ENCODE data around the gene NPFFR1.

Gene NPFFR1

DNA sequence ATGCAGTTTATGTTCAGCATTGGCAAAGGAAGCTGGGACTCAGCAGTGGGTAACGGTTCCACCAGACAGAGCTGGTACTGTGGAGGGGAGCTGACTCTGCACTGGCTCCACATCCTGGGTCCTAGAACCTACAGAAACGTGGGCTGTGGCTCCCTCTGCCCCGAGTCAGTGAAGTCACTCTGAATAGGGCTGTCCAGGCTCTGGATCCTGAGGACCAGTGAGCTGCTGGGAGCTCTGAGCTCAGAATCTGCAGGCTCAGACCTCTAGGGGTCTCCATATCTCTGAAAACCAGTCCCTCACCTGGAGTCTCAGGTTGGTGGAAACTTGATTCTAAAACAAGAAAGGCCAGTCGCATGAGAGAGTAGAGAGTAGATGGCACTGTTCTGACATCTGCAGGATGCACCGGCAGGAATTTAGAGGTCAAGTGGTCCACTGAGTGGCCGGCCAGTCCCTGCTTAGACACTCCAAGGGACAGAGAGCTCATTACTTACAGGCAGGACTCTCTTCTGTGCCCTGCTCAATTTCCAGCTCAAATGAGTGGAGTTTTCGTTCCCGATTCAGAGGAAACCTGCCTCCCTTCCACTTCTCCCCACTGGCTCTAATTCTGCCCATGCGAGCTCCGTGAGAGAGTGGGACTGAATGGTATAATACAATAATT, 18.6 kb downstream of the NPFFR1 start:
- CTCF ChIA-PET: interaction anchor here (0.5 to 4.2 kb wide), 32 partner anchors 8 to 1031 kb away, joined by 3 to 29 read pairs (median 4); no protein-coding TSS in a partner anchor
- POLR2A ChIA-PET: interaction anchor here (0.5 to 1.1 kb wide), 5 partner anchors 9 to 119 kb away, joined by 3 to 6 read pairs (median 3); partner anchors contain the start of gene TYSND1
- no peaks in the 10 kb centered on the region; the same call in 1 of the 2 replicates for H3K9me3 ChIP-seq (ENCODE audit: control insufficient read depth, insufficient read depth, low read depth, low read length)

DNA sequence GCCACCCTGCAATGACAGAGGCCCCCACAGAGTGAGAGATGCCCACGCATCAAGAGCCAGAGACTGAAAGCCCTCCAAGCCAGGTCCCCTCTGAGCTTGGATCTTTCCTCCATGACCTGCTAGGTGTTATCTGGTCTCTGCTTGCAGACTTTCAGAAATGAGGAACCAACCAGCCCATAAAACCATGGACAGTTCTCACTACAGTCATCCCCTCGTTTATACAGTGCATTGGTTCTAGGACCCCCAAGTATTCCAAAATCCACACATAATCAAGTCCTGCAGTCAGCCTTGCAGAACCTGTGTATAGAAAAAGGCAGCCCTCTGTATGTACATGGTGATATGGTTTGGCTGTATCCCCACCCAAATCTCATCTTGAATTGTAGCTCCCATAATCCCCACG, 23.1 kb downstream of the NPFFR1 start:
- H3K27ac ChIP-seq (ENCODE audit: extremely low read depth, low read depth, low read length): no peak overlapping the region
- TF ChIP-seq ZNF501 (tag by site-specific recombination; IDR thresholded peaks at IDR 0.05) (no peak), ZNF341 (tag by site-specific recombination; IDR thresholded peaks at IDR 0.05; ENCODE audit: low read depth) (no peak), ZNF544 (tag by site-specific recombination; IDR thresholded peaks at IDR 0.05) (no peak), ZNF24 (tag by site-specific recombination; IDR thresholded peaks at IDR 0.05) (no peak)
- TF ChIP-seq, protein P1, sequence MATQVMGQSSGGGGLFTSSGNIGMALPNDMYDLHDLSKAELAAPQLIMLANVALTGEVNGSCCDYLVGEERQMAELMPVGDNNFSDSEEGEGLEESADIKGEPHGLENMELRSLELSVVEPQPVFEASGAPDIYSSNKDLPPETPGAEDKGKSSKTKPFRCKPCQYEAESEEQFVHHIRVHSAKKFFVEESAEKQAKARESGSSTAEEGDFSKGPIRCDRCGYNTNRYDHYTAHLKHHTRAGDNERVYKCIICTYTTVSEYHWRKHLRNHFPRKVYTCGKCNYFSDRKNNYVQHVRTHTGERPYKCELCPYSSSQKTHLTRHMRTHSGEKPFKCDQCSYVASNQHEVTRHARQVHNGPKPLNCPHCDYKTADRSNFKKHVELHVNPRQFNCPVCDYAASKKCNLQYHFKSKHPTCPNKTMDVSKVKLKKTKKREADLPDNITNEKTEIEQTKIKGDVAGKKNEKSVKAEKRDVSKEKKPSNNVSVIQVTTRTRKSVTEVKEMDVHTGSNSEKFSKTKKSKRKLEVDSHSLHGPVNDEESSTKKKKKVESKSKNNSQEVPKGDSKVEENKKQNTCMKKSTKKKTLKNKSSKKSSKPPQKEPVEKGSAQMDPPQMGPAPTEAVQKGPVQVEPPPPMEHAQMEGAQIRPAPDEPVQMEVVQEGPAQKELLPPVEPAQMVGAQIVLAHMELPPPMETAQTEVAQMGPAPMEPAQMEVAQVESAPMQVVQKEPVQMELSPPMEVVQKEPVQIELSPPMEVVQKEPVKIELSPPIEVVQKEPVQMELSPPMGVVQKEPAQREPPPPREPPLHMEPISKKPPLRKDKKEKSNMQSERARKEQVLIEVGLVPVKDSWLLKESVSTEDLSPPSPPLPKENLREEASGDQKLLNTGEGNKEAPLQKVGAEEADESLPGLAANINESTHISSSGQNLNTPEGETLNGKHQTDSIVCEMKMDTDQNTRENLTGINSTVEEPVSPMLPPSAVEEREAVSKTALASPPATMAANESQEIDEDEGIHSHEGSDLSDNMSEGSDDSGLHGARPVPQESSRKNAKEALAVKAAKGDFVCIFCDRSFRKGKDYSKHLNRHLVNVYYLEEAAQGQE (tag by site-specific recombination; IDR thresholded peaks at IDR 0.05): peak; percentile 44; the same call in 1 of the 2 replicates
- no peak overlapping the region for H3K4me3 ChIP-seq (ENCODE audit: low read depth, low read length)
- POLR2A ChIA-PET: interaction anchor here (1.6 kb wide), 1 partner anchor 114 kb away, joined by 5 read pairs; the partner anchor contains the start of gene TYSND1
- H3K9me3 ChIP-seq (ENCODE audit: control insufficient read depth, insufficient read depth, low read depth, low read length): no peaks in the 10 kb centered on the region; the same call in 1 of the 2 replicates
- CTCF ChIA-PET: interaction anchor here (0.6 kb wide), 1 partner anchor 104 kb away, joined by 3 read pairs; no protein-coding TSS in a partner anchor
- H3K36me3 ChIP-seq (ENCODE audit: control insufficient read depth in 2 of 2, insufficient read depth in 1 of 2, low read length in 2 of 2): no peaks in the 10 kb centered on the region
- no peaks in the 10 kb centered on the region for H3K4me1 ChIP-seq (ENCODE audit: control insufficient read depth, insufficient read depth, low read length)

More for the DNA sequence above, 18.6 kb downstream of the NPFFR1 start:
- H3K27ac ChIP-seq (ENCODE audit: extremely low read depth, low read depth, low read length): no peak overlapping the region
- H3K4me1 ChIP-seq (ENCODE audit: control insufficient read depth, insufficient read depth, low read length): no peaks in the 10 kb centered on the region
- H3K4me3 ChIP-seq (ENCODE audit: low read depth, low read length): no peak overlapping the region
- no peak for TF ChIP-seq ZNF529 (tag by site-specific recombination; IDR thresholded peaks at IDR 0.05; ENCODE audit: insufficient replicate concordance)
- TF ChIP-seq ZNF174 (tag by site-specific recombination; IDR thresholded peaks at IDR 0.05): no peak
- TF ChIP-seq, protein P2, sequence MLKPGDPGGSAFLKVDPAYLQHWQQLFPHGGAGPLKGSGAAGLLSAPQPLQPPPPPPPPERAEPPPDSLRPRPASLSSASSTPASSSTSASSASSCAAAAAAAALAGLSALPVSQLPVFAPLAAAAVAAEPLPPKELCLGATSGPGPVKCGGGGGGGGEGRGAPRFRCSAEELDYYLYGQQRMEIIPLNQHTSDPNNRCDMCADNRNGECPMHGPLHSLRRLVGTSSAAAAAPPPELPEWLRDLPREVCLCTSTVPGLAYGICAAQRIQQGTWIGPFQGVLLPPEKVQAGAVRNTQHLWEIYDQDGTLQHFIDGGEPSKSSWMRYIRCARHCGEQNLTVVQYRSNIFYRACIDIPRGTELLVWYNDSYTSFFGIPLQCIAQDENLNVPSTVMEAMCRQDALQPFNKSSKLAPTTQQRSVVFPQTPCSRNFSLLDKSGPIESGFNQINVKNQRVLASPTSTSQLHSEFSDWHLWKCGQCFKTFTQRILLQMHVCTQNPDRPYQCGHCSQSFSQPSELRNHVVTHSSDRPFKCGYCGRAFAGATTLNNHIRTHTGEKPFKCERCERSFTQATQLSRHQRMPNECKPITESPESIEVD (tag by site-specific recombination; IDR thresholded peaks at IDR 0.05): no peak
- no peak for TF ChIP-seq ZNF514 (tag by site-specific recombination; IDR thresholded peaks at IDR 0.05)
- no peak for TF ChIP-seq ZNF426 (tag by site-specific recombination; IDR thresholded peaks at IDR 0.05)
- TF ChIP-seq, protein P3, sequence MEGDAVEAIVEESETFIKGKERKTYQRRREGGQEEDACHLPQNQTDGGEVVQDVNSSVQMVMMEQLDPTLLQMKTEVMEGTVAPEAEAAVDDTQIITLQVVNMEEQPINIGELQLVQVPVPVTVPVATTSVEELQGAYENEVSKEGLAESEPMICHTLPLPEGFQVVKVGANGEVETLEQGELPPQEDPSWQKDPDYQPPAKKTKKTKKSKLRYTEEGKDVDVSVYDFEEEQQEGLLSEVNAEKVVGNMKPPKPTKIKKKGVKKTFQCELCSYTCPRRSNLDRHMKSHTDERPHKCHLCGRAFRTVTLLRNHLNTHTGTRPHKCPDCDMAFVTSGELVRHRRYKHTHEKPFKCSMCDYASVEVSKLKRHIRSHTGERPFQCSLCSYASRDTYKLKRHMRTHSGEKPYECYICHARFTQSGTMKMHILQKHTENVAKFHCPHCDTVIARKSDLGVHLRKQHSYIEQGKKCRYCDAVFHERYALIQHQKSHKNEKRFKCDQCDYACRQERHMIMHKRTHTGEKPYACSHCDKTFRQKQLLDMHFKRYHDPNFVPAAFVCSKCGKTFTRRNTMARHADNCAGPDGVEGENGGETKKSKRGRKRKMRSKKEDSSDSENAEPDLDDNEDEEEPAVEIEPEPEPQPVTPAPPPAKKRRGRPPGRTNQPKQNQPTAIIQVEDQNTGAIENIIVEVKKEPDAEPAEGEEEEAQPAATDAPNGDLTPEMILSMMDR (tag by site-specific recombination; IDR thresholded peaks at IDR 0.05): 0 out of 2 replicates have a peak, but pooled peaks have one; percentile 35
- no peak for TF ChIP-seq ZNF433 (tag by site-specific recombination; IDR thresholded peaks at IDR 0.05; ENCODE audit: low read depth)
- no peak for TF ChIP-seq ZNF624 (tag by site-specific recombination; IDR thresholded peaks at IDR 0.05)
- no peak for TF ChIP-seq OVOL3 (tag by site-specific recombination; IDR thresholded peaks at IDR 0.05)
- TF ChIP-seq ZFHX2 (tag by site-specific recombination; conservative IDR thresholded peaks at IDR 0.05): no peak
- TF ChIP-seq ZNF510 (tag by site-specific recombination; IDR thresholded peaks at IDR 0.05; ENCODE audit: insufficient replicate concordance): no peak
- TF ChIP-seq ZNF654 (tag by site-specific recombination; IDR thresholded peaks at IDR 0.05; ENCODE audit: low read depth): peak; percentile 35; the same call in 1 of the 2 replicates
- TF ChIP-seq ZSCAN16 (tag by site-specific recombination; IDR thresholded peaks at IDR 0.05): no peak
- no peak for TF ChIP-seq SP3 (tag by site-specific recombination; IDR thresholded peaks at IDR 0.05)
- TF ChIP-seq ZNF155 (tag by site-specific recombination; IDR thresholded peaks at IDR 0.05): no peak
- TF ChIP-seq, protein P4, sequence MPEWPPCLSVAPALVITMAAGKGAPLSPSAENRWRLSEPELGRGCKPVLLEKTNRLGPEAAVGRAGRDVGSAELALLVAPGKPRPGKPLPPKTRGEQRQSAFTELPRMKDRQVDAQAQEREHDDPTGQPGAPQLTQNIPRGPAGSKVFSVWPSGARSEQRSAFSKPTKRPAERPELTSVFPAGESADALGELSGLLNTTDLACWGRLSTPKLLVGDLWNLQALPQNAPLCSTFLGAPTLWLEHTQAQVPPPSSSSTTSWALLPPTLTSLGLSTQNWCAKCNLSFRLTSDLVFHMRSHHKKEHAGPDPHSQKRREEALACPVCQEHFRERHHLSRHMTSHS (tag by site-specific recombination; IDR thresholded peaks at IDR 0.05): no peak
- no peaks in the 10 kb centered on the region for H3K36me3 ChIP-seq (ENCODE audit: control insufficient read depth in 2 of 2, insufficient read depth in 1 of 2, low read length in 2 of 2)

Measured in HEK293 (cell line).